Endothelial cell of umbilical vein (primary cell): ENCODE results near the gene RNF40. TPM values are rescaled to one million over a fixed set of nuclear protein-coding genes. Genes with fewer than 3 reads are reported as not detected.

Experiments used
- BruUV-seq: library from RNA; stranded (reverse); fragments of 400-500 nt; replicated peaks from 2 replicates; lab custom pipeline; 2021; lab: Mats Ljungman, UMichigan
- CTCF ChIA-PET: fragments of 300-600, 350-600 bp; sonication (Branson Sonifier 250); formaldehyde crosslinking; loops from one replicate; lab custom pipeline; 2021; ENCODE audit warnings: antibody characterized with exemption, inconsistent platforms; lab: Charles Lee
- POLR2A ChIA-PET: fragments of 300-600, 350-600 bp; sonication (Branson Sonifier 250); formaldehyde crosslinking; loops from one replicate; lab custom pipeline; 2021; ENCODE audit warnings: antibody characterized with exemption, inconsistent platforms; lab: Charles Lee
- DNase-seq: peaks from one replicate; pipeline ENCODE4 v3.0.0-alpha.2; 2011; ENCODE audit warnings: low read depth, low spot score
- FAIRE-seq: peaks from 2 replicates; lab custom pipeline; 2011; peaks lifted over from hg19 to GRCh38; lab: Jason Lieb, UNC
- H2AFZ ChIP-seq: 2 replicates; pipeline ENCODE4 v1.6.0; 2012; ENCODE audit warnings: low read depth, low read length, control low read depth, inconsistent platforms
- H3K27ac ChIP-seq: 2 replicates; pipeline ENCODE4 v1.5.1; 2011; ENCODE audit warnings: low read depth, mild to moderate bottlenecking, control low read depth, low read length, moderate library complexity; ENCODE audit not compliant: insufficient read depth
- H3K27me3 ChIP-seq, 2 experiments: 2 replicates each; pipeline versions ENCODE4 v1.6.0 to v1.6.1; 2011; ENCODE audit warnings: low read length in 2 of 2, mixed read lengths in 1 of 2; ENCODE audit not compliant: control insufficient read depth in 2 of 2, insufficient read depth in 2 of 2
- H3K36me3 ChIP-seq, 2 experiments: 2 replicates in 1 of 2; 3 replicates in 1 of 2; pipeline ENCODE4 v1.5.1; 2011; ENCODE audit warnings: low read length in 2 of 2, mild to moderate bottlenecking in 1 of 2, moderate library complexity in 1 of 2; ENCODE audit not compliant: control insufficient read depth in 2 of 2, insufficient read depth in 2 of 2; ENCODE audit errors: extremely low read depth in 1 of 2
- H3K4me1 ChIP-seq: 3 replicates; pipeline ENCODE4 v1.5.1; 2011; ENCODE audit warnings: mild to moderate bottlenecking, low read length; ENCODE audit not compliant: control insufficient read depth, insufficient read depth; ENCODE audit errors: extremely low read depth
- H3K4me2 ChIP-seq: 2 replicates; pipeline ENCODE4 v1.6.1; 2011; ENCODE audit warnings: low read length, control low read depth, mixed read lengths; ENCODE audit not compliant: insufficient read depth
- H3K4me3 ChIP-seq, 3 experiments: fragments of 200-600 bp in 1 of 3; sonication (generic), shearing (Covaris generic) in 1 of 3; replicated peaks in 1 of 3; 2 replicates each; pipeline ENCODE4 v1.5.1; 2011 to 2016; ENCODE audit warnings: control low read depth in 3 of 3, low read length in 3 of 3, mild to moderate bottlenecking in 2 of 3, inconsistent platforms in 1 of 3, low read depth in 1 of 3, moderate library complexity in 1 of 3; ENCODE audit not compliant: insufficient read depth in 1 of 3
- H3K79me2 ChIP-seq: 2 replicates; pipeline ENCODE4 v1.6.0; 2012; ENCODE audit warnings: low read length, inconsistent platforms; ENCODE audit not compliant: control insufficient read depth, insufficient read depth
- H3K9ac ChIP-seq: replicated peaks from 2 replicates; pipeline ENCODE3; 2011; ENCODE audit warnings: low read length, control low read depth; ENCODE audit not compliant: insufficient read depth; ENCODE audit errors: extremely low read depth
- H3K9me1 ChIP-seq: replicated peaks from 3 replicates; pipeline ENCODE4 v1.6.0; 2011; ENCODE audit warnings: mild to moderate bottlenecking, low read length; ENCODE audit not compliant: control insufficient read depth, insufficient read depth; ENCODE audit errors: extremely low read depth
- H3K9me3 ChIP-seq: replicated peaks from 2 replicates; pipeline ENCODE4 v1.5.1; 2012; ENCODE audit warnings: low read length, inconsistent platforms; ENCODE audit not compliant: control insufficient read depth, insufficient read depth
- H4K20me1 ChIP-seq: replicated peaks from 2 replicates; pipeline ENCODE3; 2011; ENCODE audit warnings: mild to moderate bottlenecking, low read length; ENCODE audit not compliant: control insufficient read depth, insufficient read depth; ENCODE audit errors: extremely low read depth
- EZH2 ChIP-seq: IDR thresholded peaks from 2 replicates; pipeline ENCODE4 v1.6.1; 2012; ENCODE audit warnings: borderline replicate concordance, low read depth, mild to moderate bottlenecking, moderate library complexity, low read length, inconsistent platforms; ENCODE audit not compliant: severe bottlenecking
- FOS ChIP-seq: IDR thresholded peaks from 2 replicates; pipeline ENCODE4 v1.6.1; 2011; ENCODE audit warnings: mild to moderate bottlenecking, low read length, moderate library complexity, borderline replicate concordance; ENCODE audit not compliant: insufficient read depth
- GATA2 ChIP-seq: IDR thresholded peaks from 2 replicates; pipeline ENCODE4 v1.7.0; 2011; ENCODE audit warnings: low read depth, mild to moderate bottlenecking, moderate library complexity, mixed read lengths, low read length; ENCODE audit not compliant: insufficient read length, insufficient read depth
- JUN ChIP-seq: IDR thresholded peaks from 2 replicates; pipeline ENCODE4 v1.6.1; 2011; ENCODE audit warnings: borderline replicate concordance, low read depth; ENCODE audit not compliant: insufficient read length, insufficient read depth
- MYC ChIP-seq: IDR thresholded peaks from one replicate; pipeline ENCODE4 v1.6.1; 2011; ENCODE audit warnings: mild to moderate bottlenecking, low read depth, low read length
- POLR2A ChIP-seq: IDR thresholded peaks from 2 replicates; pipeline ENCODE4 v1.6.1; 2012; ENCODE audit warnings: low read depth, mild to moderate bottlenecking, control low read depth, low read length
- POLR2AphosphoS5 ChIP-seq: IDR thresholded peaks from 2 replicates; pipeline ENCODE4 v1.6.1; 2012; ENCODE audit warnings: low read depth, mild to moderate bottlenecking, control low read depth, low read length, moderate library complexity; ENCODE audit not compliant: insufficient read depth
- dilution Hi-C: fragments of 300-500 bp; cut with MboI; formaldehyde crosslinking; loops from one replicate; pipeline ENCODE4 v1.15.0; 2019; ENCODE audit warnings: low sequenced_read_pairs; ENCODE audit not compliant: extremely low pct_ligation_motif_present
- intact Hi-C: fragments of 100-400 bp; cut with micrococcal nuclease; formaldehyde crosslinking; loops from one replicate; pipeline ENCODE4 v1.10.0; 2022
- polyA plus RNA-seq, 4 experiments: library from polyadenylated mRNA; depleted of rRNA in 3 of 4; stranded (reverse) in 3 of 4; unstranded in 1 of 4; fragments of >200 nt; gene quantifications; 2 replicates each; pipeline versions ENCODE4 v1.2.1 to v1.2.3, GENCODE V29; 2011 to 2012; ENCODE audit warnings: missing spikeins in 1 of 4
- total RNA-seq: library from RNA; stranded (reverse); gene quantifications from 2 replicates; pipeline ENCODE4 v1.2.3, GENCODE V29; 2021
- TF ChIP-seq, protein P1 (sequence below): IDR thresholded peaks from 2 replicates; pipeline ENCODE4 v1.6.1; 2011; ENCODE audit not compliant: insufficient read depth, insufficient read length
- TF ChIP-seq, protein P2 (sequence below), 2 donors: IDR thresholded peaks; 1 replicate in 1 of 2; 2 replicates in 1 of 2; pipeline ENCODE4 v1.5.1; 2011; ENCODE audit warnings: low read length in 2 of 2, mild to moderate bottlenecking in 2 of 2, moderate library complexity in 2 of 2, control low read depth in 1 of 2, inconsistent platforms in 1 of 2, low read depth in 1 of 2; ENCODE audit not compliant: insufficient read depth in 1 of 2; ENCODE audit errors: extremely low read depth in 1 of 2

RNF40 gene
- total and polyA plus RNA-seq, 2 donors (not counting 3 experiments of a cell fraction or from before 2014, with no cell fraction given): 60.5 to 102 TPM

DNA sequence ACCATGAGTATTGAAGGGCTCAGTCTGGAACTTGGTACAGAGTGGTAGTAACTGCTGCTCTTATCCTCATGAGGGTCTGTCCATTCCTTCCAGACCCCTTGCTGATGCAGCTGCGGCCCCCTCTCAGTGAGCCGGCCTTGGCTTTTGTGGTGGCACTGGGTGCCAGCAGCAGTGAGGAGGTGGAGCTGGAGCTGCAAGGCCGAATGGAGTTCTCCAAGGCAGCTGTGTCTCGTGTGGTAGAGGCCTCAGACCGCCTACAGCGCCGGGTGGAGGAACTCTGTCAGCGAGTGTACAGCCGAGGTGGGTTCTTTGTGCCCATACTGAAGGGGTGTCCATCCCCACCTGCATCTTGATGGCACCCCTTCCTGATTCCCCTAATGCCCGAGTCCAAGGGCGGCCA is 2.0 kb downstream of the RNF40 start:
- Histone ChIP-seq H3K4me2 (no peak overlapping the region), H3K79me2 (peaks cover 22% of the 10 kb centered on the region), H3K4me1 (peaks cover 15% of the 10 kb centered on the region), H3K27me3 (no peaks in the 10 kb centered on the region), H3K9me1 (no peaks in the 10 kb centered on the region), H3K9ac (no peak overlapping the region), H3K27ac (no peak overlapping the region), H3K9me3 (no peaks in the 10 kb centered on the region), H3K36me3 (peaks cover 18 to 45% of the 10 kb centered on the region in 2 experiments), H2AFZ (no peak overlapping the region), H4K20me1 (no peaks in the 10 kb centered on the region), H3K4me3 (no peak overlapping the region)
- TF ChIP-seq POLR2AphosphoS5: no peak
- no peak for TF ChIP-seq FOS
- TF ChIP-seq JUN: no peak
- no peak for TF ChIP-seq MYC
- no peak for TF ChIP-seq GATA2
- TF ChIP-seq, protein P1, sequence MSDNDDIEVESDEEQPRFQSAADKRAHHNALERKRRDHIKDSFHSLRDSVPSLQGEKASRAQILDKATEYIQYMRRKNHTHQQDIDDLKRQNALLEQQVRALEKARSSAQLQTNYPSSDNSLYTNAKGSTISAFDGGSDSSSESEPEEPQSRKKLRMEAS: no peak
- TF ChIP-seq, protein P2, sequence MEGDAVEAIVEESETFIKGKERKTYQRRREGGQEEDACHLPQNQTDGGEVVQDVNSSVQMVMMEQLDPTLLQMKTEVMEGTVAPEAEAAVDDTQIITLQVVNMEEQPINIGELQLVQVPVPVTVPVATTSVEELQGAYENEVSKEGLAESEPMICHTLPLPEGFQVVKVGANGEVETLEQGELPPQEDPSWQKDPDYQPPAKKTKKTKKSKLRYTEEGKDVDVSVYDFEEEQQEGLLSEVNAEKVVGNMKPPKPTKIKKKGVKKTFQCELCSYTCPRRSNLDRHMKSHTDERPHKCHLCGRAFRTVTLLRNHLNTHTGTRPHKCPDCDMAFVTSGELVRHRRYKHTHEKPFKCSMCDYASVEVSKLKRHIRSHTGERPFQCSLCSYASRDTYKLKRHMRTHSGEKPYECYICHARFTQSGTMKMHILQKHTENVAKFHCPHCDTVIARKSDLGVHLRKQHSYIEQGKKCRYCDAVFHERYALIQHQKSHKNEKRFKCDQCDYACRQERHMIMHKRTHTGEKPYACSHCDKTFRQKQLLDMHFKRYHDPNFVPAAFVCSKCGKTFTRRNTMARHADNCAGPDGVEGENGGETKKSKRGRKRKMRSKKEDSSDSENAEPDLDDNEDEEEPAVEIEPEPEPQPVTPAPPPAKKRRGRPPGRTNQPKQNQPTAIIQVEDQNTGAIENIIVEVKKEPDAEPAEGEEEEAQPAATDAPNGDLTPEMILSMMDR (IDR thresholded peaks at IDR 0.05; ENCODE audit: extremely low read depth in 1 of 2, insufficient read depth in 1 of 2, low read depth in 1 of 2, low read length in 2 of 2): no peak
- no peak for TF ChIP-seq EZH2
- no peak for TF ChIP-seq POLR2A
- DNase-seq (no peak), FAIRE-seq (no peak)
- dilution Hi-C loops: no loop called here
- CTCF ChIA-PET: no interaction called here
- POLR2A ChIA-PET: no interaction called here
- no TSS peak for BruUV-seq
- intact Hi-C loops: loop anchor here (5.0 kb wide), 1 partner anchor 158 kb away; the partner anchor contains the start of gene FBXL19
